ENCODE results near the gene PDSS2. TPM values are rescaled to one million over a fixed set of nuclear protein-coding genes. Genes with fewer than 3 reads are reported as not detected.

Gene PDSS2
- total and polyA plus RNA-seq, 2 of the 8 experiments (the other 6 are each of a cell fraction or from before 2014, with no cell fraction given), result 10.7 to 16.1 TPM

- TF ChIP-seq CHD7 (IDR thresholded peaks at IDR 0.05; ENCODE audit: insufficient replicate concordance, low read length) (no peak), YY1 (IDR thresholded peaks at IDR 0.05; ENCODE audit: low read depth, low read length) (no peak), FOSL1 (IDR thresholded peaks at IDR 0.05; ENCODE audit: insufficient read depth, low read depth, low read length) (no peak), SIRT6 (IDR thresholded peaks at IDR 0.05; ENCODE audit: low read length) (no peak)
- TF ChIP-seq, protein P1, sequence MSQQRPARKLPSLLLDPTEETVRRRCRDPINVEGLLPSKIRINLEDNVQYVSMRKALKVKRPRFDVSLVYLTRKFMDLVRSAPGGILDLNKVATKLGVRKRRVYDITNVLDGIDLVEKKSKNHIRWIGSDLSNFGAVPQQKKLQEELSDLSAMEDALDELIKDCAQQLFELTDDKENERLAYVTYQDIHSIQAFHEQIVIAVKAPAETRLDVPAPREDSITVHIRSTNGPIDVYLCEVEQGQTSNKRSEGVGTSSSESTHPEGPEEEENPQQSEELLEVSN (IDR thresholded peaks at IDR 0.05), result no peak
These were observed 260.5 kb downstream of the PDSS2 start (continued) for GRCh38 chr6:107198631-107199416.
